Mesenchymal stem cell (in vitro differentiated cells and primary cell): ENCODE results near the gene AK9.

Experiments used
- DNase-seq: peaks from one replicate; pipeline ENCODE4 v3.0.0-alpha.2; 2013
- H2AFZ ChIP-seq: one replicate; pipeline ENCODE4 v1.6.1; 2013; ENCODE audit warnings: low read depth, mild to moderate bottlenecking, control low read depth, inconsistent platforms, low read length, moderate library complexity
- H2AK5ac ChIP-seq: 2 replicates; pipeline ENCODE4 v1.6.1; 2013; ENCODE audit warnings: low read length, moderate library complexity, mild to moderate bottlenecking, inconsistent platforms; ENCODE audit not compliant: severe bottlenecking
- H2BK120ac ChIP-seq: one replicate; pipeline ENCODE4 v1.6.1; 2013; ENCODE audit warnings: low read depth, mild to moderate bottlenecking, inconsistent platforms, low read length, moderate library complexity
- H2BK12ac ChIP-seq, 2 experiments: one replicate each; pipeline ENCODE4 v1.6.1; 2013; ENCODE audit warnings: inconsistent platforms in 2 of 2, low read length in 2 of 2, mild to moderate bottlenecking in 2 of 2, moderate library complexity in 2 of 2, control low read depth in 1 of 2
- H2BK15ac ChIP-seq: one replicate; pipeline ENCODE4 v1.6.1; 2013; ENCODE audit warnings: mild to moderate bottlenecking, low read depth, inconsistent platforms; ENCODE audit not compliant: poor library complexity, severe bottlenecking
- H2BK5ac ChIP-seq: 2 replicates; pipeline ENCODE4 v1.6.1; 2013; ENCODE audit warnings: low read depth, mild to moderate bottlenecking, low read length, control low read depth, inconsistent platforms; ENCODE audit not compliant: poor library complexity, severe bottlenecking
- H3K14ac ChIP-seq, 2 experiments: one replicate each; pipeline ENCODE4 v1.6.1; 2013; ENCODE audit warnings: inconsistent platforms in 2 of 2, low read length in 2 of 2, control low read depth in 1 of 2, mild to moderate bottlenecking in 1 of 2, moderate library complexity in 1 of 2
- H3K18ac ChIP-seq, 2 experiments: one replicate each; pipeline ENCODE4 v1.6.1; 2013; ENCODE audit warnings: inconsistent platforms in 2 of 2, low read length in 2 of 2, control low read depth in 1 of 2, low read depth in 1 of 2, mild to moderate bottlenecking in 1 of 2
- H3K23ac ChIP-seq, 2 experiments: one replicate each; pipeline ENCODE4 v1.6.1; 2013; ENCODE audit warnings: inconsistent platforms in 2 of 2, low read length in 2 of 2, mild to moderate bottlenecking in 2 of 2, moderate library complexity in 2 of 2, control low read depth in 1 of 2
- H3K27ac ChIP-seq: 2 replicates; pipeline ENCODE4 v1.5.1; 2013; ENCODE audit warnings: mild to moderate bottlenecking, moderate library complexity, low read length, control low read depth, inconsistent platforms; ENCODE audit not compliant: poor library complexity, severe bottlenecking
- H3K27me3 ChIP-seq, 2 experiments: 2 replicates each; pipeline versions ENCODE4 v1.6.1 to v1.7.0; 2013; ENCODE audit warnings: low read length in 2 of 2, mild to moderate bottlenecking in 2 of 2, moderate library complexity in 2 of 2, control low read depth in 1 of 2, inconsistent platforms in 1 of 2; ENCODE audit not compliant: control insufficient read depth in 1 of 2, insufficient read depth in 1 of 2
- H3K36me3 ChIP-seq, 2 experiments: 2 replicates each; pipeline versions ENCODE4 v1.6.1 to v1.7.0; 2013; ENCODE audit warnings: low read length in 2 of 2, control low read depth in 1 of 2, inconsistent platforms in 1 of 2, low read depth in 1 of 2, mild to moderate bottlenecking in 1 of 2; ENCODE audit not compliant: insufficient read depth in 2 of 2, control insufficient read depth in 1 of 2
- H3K4ac ChIP-seq, 2 experiments: one replicate each; pipeline ENCODE4 v1.6.1; 2013; ENCODE audit warnings: inconsistent platforms in 2 of 2, low read length in 2 of 2, mild to moderate bottlenecking in 2 of 2, moderate library complexity in 2 of 2, control low read depth in 1 of 2, low read depth in 1 of 2
- H3K4me1 ChIP-seq: 2 replicates; pipeline ENCODE4 v1.6.1; 2013; ENCODE audit warnings: low read depth, low read length, control low read depth; ENCODE audit not compliant: control insufficient read depth, insufficient read depth
- H3K4me2 ChIP-seq: 2 replicates; pipeline ENCODE4 v1.6.1; 2013; ENCODE audit warnings: low read length, mild to moderate bottlenecking, inconsistent platforms; ENCODE audit not compliant: poor library complexity, severe bottlenecking
- H3K4me3 ChIP-seq, 2 experiments: 2 replicates each; pipeline versions ENCODE4 v1.5.1 to v1.7.0; 2013; ENCODE audit warnings: low read length in 2 of 2, mild to moderate bottlenecking in 2 of 2, control low read depth in 1 of 2, low read depth in 1 of 2; ENCODE audit not compliant: insufficient read depth in 1 of 2
- H3K79me1 ChIP-seq: replicated peaks from 2 replicates; pipeline ENCODE4 v1.6.1; 2013; ENCODE audit warnings: mild to moderate bottlenecking, control low read depth, low read length, inconsistent platforms; ENCODE audit not compliant: poor library complexity, severe bottlenecking
- H3K9ac ChIP-seq: 2 replicates; pipeline ENCODE4 v1.7.0; 2013; ENCODE audit warnings: mild to moderate bottlenecking, low read length, moderate library complexity
- H3K9me3 ChIP-seq: 2 replicates; pipeline ENCODE4 v1.7.0; 2013; ENCODE audit warnings: mild to moderate bottlenecking, low read length; ENCODE audit not compliant: control insufficient read depth
- H4K8ac ChIP-seq: one replicate; pipeline ENCODE4 v1.6.1; 2013; ENCODE audit warnings: inconsistent platforms, mild to moderate bottlenecking, low read length, moderate library complexity
- H4K91ac ChIP-seq: one replicate; pipeline ENCODE4 v1.6.1; 2013; ENCODE audit warnings: mild to moderate bottlenecking, low read length, inconsistent platforms
- WGBS: methylation state at CpG from one replicate; pipeline ENCODE4 v1.1.7; 2013; ENCODE audit warnings: mixed read lengths; 5-methylcytosine and 5-hydroxymethylcytosine counted together

The AK9 gene

GRCh38 chr6:109625199-109625598 lies 65.8 kb downstream of the AK9 start:
- Histone ChIP-seq H3K27ac (no peak overlapping the region), H3K27me3 (no peaks in the 10 kb centered on the region), H3K36me3 (no peaks in the 10 kb centered on the region), H3K9me3 (peaks cover 13% of the 10 kb centered on the region), H3K4ac (no peak overlapping the region), H2BK120ac (no peak overlapping the region), H4K8ac (no peak overlapping the region), H3K4me1 (no peaks in the 10 kb centered on the region), H2AFZ (no peak overlapping the region), H3K4me2 (no peak overlapping the region), H3K79me1 (no peaks in the 10 kb centered on the region), H3K18ac (no peak overlapping the region), H3K9ac (no peak overlapping the region), H3K14ac (no peak overlapping the region), H2AK5ac (no peak overlapping the region), H2BK15ac (no peak overlapping the region), H3K4me3 (no peak overlapping the region), H4K91ac (no peak overlapping the region), H2BK5ac (no peak overlapping the region), H2BK12ac (no peak overlapping the region), H3K23ac (no peak overlapping the region)
- 77% methylated on average over 7 of the region's 7 CpGs for WGBS
- no peak for DNase-seq

- no peak overlapping the region for H2BK12ac ChIP-seq
- no peaks in the 10 kb centered on the region for H3K27me3 ChIP-seq
- H3K9me3 ChIP-seq: peaks cover 13% of the 10 kb centered on the region
- no peak overlapping the region for H3K23ac ChIP-seq
- no peak overlapping the region for H3K4me3 ChIP-seq
- H4K8ac ChIP-seq: no peak overlapping the region
- no peak for DNase-seq
- no peaks in the 10 kb centered on the region for H3K4me1 ChIP-seq
- H3K9ac ChIP-seq: no peak overlapping the region
- H2AFZ ChIP-seq: no peak overlapping the region
- H3K4me2 ChIP-seq: no peak overlapping the region
- WGBS: 45% methylated on average over 2 of the region's 3 CpGs
- H3K27ac ChIP-seq: no peak overlapping the region
- H2AK5ac ChIP-seq: no peak overlapping the region
- no peak overlapping the region for H3K18ac ChIP-seq
- no peaks in the 10 kb centered on the region for H3K36me3 ChIP-seq
- H2BK120ac ChIP-seq: no peak overlapping the region
- H3K4ac ChIP-seq: no peak overlapping the region
- no peak overlapping the region for H4K91ac ChIP-seq
- no peak overlapping the region for H2BK5ac ChIP-seq
- H3K14ac ChIP-seq: no peak overlapping the region
- no peaks in the 10 kb centered on the region for H3K79me1 ChIP-seq
- no peak overlapping the region for H2BK15ac ChIP-seq
Measured at GRCh38 chr6:109623288-109623687, 67.7 kb downstream of the AK9 start.

GRCh38 chr6:109612268-109612667 lies 78.7 kb downstream of the AK9 start:
- DNase-seq: no peak

GRCh38 chr6:109611502-109611901 lies 79.5 kb downstream of the AK9 start:
- no peak overlapping the region for H3K18ac ChIP-seq
- no peaks in the 10 kb centered on the region for H3K9me3 ChIP-seq
- H3K4me1 ChIP-seq: no peaks in the 10 kb centered on the region
- no peak overlapping the region for H3K4me3 ChIP-seq
- no peak overlapping the region for H3K4me2 ChIP-seq
- no peak overlapping the region for H2BK12ac ChIP-seq
- H3K79me1 ChIP-seq: no peaks in the 10 kb centered on the region
- no peak overlapping the region for H4K8ac ChIP-seq
- H3K23ac ChIP-seq: no peak overlapping the region
- no peaks in the 10 kb centered on the region for H3K36me3 ChIP-seq
- WGBS: 100% methylated on average over 1 of the region's 1 CpG
- no peak overlapping the region for H2BK120ac ChIP-seq
- H2BK5ac ChIP-seq: no peak overlapping the region
- H2AFZ ChIP-seq: no peak overlapping the region
- no peak overlapping the region for H4K91ac ChIP-seq
- no peak overlapping the region for H2BK15ac ChIP-seq
- no peak overlapping the region for H3K14ac ChIP-seq
- no peaks in the 10 kb centered on the region for H3K27me3 ChIP-seq
- DNase-seq: no peak
- H2AK5ac ChIP-seq: no peak overlapping the region
- H3K9ac ChIP-seq: no peak overlapping the region
- no peak overlapping the region for H3K4ac ChIP-seq
- no peak overlapping the region for H3K27ac ChIP-seq

More at GRCh38 chr6:109612268-109612667, 78.7 kb downstream of the AK9 start:
- H3K4me3 ChIP-seq: no peak overlapping the region
- H3K4ac ChIP-seq: no peak overlapping the region
- H3K36me3 ChIP-seq: no peaks in the 10 kb centered on the region
- no peak overlapping the region for H3K9ac ChIP-seq
- H3K27me3 ChIP-seq: no peaks in the 10 kb centered on the region
- H2AK5ac ChIP-seq: no peak overlapping the region
- H3K23ac ChIP-seq: no peak overlapping the region
- no peak overlapping the region for H2BK120ac ChIP-seq
- H3K14ac ChIP-seq: no peak overlapping the region
- H4K8ac ChIP-seq: no peak overlapping the region
- 40% methylated on average over 1 of the region's 1 CpG for WGBS
- no peak overlapping the region for H2BK12ac ChIP-seq
- no peak overlapping the region for H2BK15ac ChIP-seq
- no peaks in the 10 kb centered on the region for H3K79me1 ChIP-seq
- no peak overlapping the region for H2BK5ac ChIP-seq
- H3K4me1 ChIP-seq: no peaks in the 10 kb centered on the region
- H4K91ac ChIP-seq: no peak overlapping the region
- H2AFZ ChIP-seq: no peak overlapping the region
- no peaks in the 10 kb centered on the region for H3K9me3 ChIP-seq
- H3K18ac ChIP-seq: peak overlapping the region in 1 of 2 experiments; percentile 24
- H3K4me2 ChIP-seq: no peak overlapping the region
- H3K27ac ChIP-seq: no peak overlapping the region
